Stomach (tissue), 4 donors: ENCODE results near the gene XRCC4.

Experiments used
- CTCF ChIP-seq, 7 experiments: fragments of 450-650 bp in 4 of 7; fragments of 200-600 bp in 3 of 7; sonication (generic) in 3 of 7; IDR thresholded peaks; one replicate each; pipeline ENCODE4 v1.5.1; 2016 to 2019; ENCODE audit warnings: antibody characterized with exemption in 7 of 7, control low read depth in 2 of 7, mild to moderate bottlenecking in 1 of 7
- POLR2AphosphoS5 ChIP-seq, 3 donors: sonication (generic); formaldehyde crosslinking; IDR thresholded peaks; one replicate each; pipeline ENCODE4 v1.6.1; 2016; ENCODE audit warnings: antibody characterized with exemption in 3 of 3

- TF ChIP-seq POLR2AphosphoS5 (IDR thresholded peaks at IDR 0.05) (no peak), CTCF (IDR thresholded peaks at IDR 0.05) (no peak)
Measured at GRCh38 chr5:83394190-83394589, 316.8 kb downstream of the XRCC4 start.
